Activated naive CD8-positive, alpha-beta T cell treated with anti-CD3 and anti-CD28 coated beads, Interleukin-2, amount 50 U/mL, for 24 hours (primary cell): Measurements from ENCODE around the gene KLHL1.

Experiments
- ATAC-seq: fragments of 150-1000 bp; cut with Tn5 transposase; one replicate; pipeline ENCODE4 v1.10.0; 2021
- DNase-seq: peaks from one replicate; pipeline ENCODE4 v3.0.0; 2021
- H3K27ac Mint-ChIP-seq: one replicate; pipeline ENCODE4 v1.8.0; 2021; ENCODE audit warnings: mild to moderate bottlenecking, mixed read lengths
- H3K27me3 Mint-ChIP-seq: one replicate; pipeline ENCODE4 v1.8.0; 2021; ENCODE audit warnings: mixed read lengths
- H3K36me3 Mint-ChIP-seq: one replicate; pipeline ENCODE4 v1.8.0; 2021; ENCODE audit warnings: low read depth, mixed read lengths
- H3K4me1 Mint-ChIP-seq: one replicate; pipeline ENCODE4 v1.8.0; 2021; ENCODE audit warnings: mixed read lengths
- H3K4me3 Mint-ChIP-seq: one replicate; pipeline ENCODE4 v1.8.0; 2021; ENCODE audit warnings: mild to moderate bottlenecking, moderate library complexity, mixed read lengths
- H3K9me3 Mint-ChIP-seq: one replicate; pipeline ENCODE4 v1.8.0; 2021; ENCODE audit warnings: mixed read lengths

KLHL1 gene

DNA sequence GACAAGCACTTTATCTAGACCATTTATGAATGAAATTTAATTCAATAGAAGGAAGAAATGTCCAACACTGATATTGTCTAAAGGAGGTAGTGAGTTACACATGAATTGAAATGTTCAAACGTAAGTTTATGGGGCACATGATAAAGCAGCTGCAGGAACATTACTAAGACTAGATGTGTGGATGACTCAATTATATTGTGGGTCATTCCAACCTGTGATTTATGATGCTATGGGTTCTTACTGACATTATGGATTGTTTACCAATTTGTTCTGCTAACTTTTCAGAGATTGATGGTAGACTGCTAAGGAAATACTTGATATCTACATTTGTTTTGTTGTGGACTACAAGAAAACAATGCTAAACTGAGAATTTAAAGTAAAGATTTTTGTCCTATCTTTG lies 56.7 kb downstream of the KLHL1 start:
- H3K36me3 Mint-ChIP-seq = no peaks in the 10 kb centered on the region
- DNase-seq = no peak
- no peaks in the 10 kb centered on the region for H3K4me1 Mint-ChIP-seq
- ATAC-seq = no peak
- H3K27ac Mint-ChIP-seq = no peak overlapping the region
- H3K27me3 Mint-ChIP-seq = no peaks in the 10 kb centered on the region
- H3K4me3 Mint-ChIP-seq = no peak overlapping the region
- H3K9me3 Mint-ChIP-seq = peaks cover 20% of the 10 kb centered on the region

DNA sequence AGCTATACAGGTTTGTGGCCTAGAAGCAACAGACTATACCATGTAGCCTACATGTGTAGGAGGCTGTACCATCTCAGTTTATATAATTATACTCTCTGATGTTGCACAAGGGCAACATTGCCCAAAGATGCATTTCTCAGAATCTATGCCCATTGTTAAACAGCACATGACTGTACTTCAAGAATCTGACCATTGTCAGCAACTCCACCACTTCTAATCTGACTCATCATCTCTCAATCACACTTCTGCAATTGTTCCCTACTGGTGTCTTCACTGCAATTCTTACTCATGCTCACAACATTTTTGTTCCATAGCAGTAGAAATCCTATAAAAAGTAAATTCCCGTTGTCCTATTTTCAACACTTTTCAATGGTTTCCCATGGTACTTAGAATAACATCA lies 64.6 kb downstream of the KLHL1 start:
- Mint-ChIP-seq H3K9me3 (peaks cover 19% of the 10 kb centered on the region), H3K36me3 (no peaks in the 10 kb centered on the region), H3K27me3 (no peaks in the 10 kb centered on the region), H3K27ac (no peak overlapping the region), H3K4me1 (no peaks in the 10 kb centered on the region), H3K4me3 (no peak overlapping the region)
- DNase-seq (no peak), ATAC-seq (no peak)

DNA sequence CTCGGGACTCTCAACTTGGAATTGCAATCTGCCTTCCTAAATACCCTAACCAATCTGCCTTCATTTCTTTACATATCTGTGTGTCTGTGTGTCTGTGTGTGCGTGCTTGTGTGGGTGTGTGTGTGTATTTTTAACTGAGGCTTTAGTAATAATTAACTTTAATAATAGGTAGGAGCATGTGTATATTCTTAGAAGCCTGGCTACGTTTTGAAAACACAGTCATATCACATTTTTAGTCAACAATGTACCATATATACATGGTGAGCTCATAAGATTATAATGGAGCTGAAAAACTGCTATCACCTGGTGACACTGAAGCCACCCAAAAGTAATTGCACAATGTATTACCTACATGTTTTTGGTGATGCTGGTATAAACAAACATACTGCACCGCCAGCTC lies 66.1 kb downstream of the KLHL1 start:
- no peak for DNase-seq
- no peak for ATAC-seq
- Mint-ChIP-seq H3K36me3 (no peaks in the 10 kb centered on the region), H3K27ac (no peak overlapping the region), H3K9me3 (peaks cover 19% of the 10 kb centered on the region), H3K27me3 (no peaks in the 10 kb centered on the region), H3K4me3 (no peak overlapping the region), H3K4me1 (no peaks in the 10 kb centered on the region)

DNA sequence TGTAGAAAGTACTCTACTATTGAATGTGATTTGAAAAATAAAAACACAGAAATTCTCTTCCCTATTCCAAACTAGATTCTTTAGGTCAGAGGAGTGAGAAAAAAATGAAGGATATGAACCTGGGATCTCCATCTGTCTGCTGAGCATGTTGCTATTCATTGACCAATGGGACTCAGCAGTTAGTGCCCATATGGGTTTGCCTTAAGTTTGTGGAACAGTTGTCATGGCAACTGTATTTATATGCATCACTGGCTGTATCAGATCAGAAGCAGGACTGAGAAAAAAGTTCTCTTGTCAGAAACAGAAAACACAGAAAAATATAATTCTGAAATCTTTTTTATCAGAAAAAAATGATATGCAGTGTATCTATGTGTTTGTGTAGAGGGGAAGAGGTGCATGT lies 74.0 kb downstream of the KLHL1 start:
- DNase-seq (no peak), ATAC-seq (no peak)
- Mint-ChIP-seq H3K27ac (no peak overlapping the region), H3K9me3 (peaks cover 22% of the 10 kb centered on the region), H3K36me3 (no peaks in the 10 kb centered on the region), H3K4me3 (no peak overlapping the region), H3K4me1 (no peaks in the 10 kb centered on the region), H3K27me3 (no peaks in the 10 kb centered on the region)

GRCh38 chr13:70027551-70027950 lies 80.7 kb downstream of the KLHL1 start:
- H3K27ac Mint-ChIP-seq = no peak overlapping the region
- ATAC-seq (no peak), DNase-seq (no peak)
- H3K36me3 Mint-ChIP-seq = no peaks in the 10 kb centered on the region
- H3K27me3 Mint-ChIP-seq = no peaks in the 10 kb centered on the region
- H3K9me3 Mint-ChIP-seq = peaks cover 19% of the 10 kb centered on the region
- H3K4me1 Mint-ChIP-seq = no peaks in the 10 kb centered on the region
- no peak overlapping the region for H3K4me3 Mint-ChIP-seq

DNA sequence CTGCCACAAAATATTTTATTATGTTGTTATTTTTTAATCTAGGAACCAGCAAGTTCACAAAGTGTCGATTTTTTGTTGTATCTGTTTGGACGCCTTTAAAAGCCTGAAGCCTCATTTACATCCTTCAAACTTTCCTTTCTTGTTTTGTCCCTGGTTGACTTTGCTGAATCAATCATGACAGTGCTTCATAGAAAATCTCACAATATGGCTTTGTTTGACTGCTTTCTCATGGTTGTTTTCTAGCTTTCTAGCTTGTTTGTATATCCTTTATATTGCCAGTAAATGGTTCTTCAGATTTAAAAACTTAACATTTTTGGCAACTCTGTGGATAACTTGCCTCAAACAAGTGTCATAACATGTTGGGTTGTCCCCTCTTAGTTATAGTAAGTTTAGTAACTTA lies 84.7 kb downstream of the KLHL1 start:
- Mint-ChIP-seq H3K36me3 (no peaks in the 10 kb centered on the region), H3K4me1 (no peaks in the 10 kb centered on the region), H3K27me3 (no peaks in the 10 kb centered on the region), H3K27ac (no peak overlapping the region), H3K9me3 (peaks cover 16% of the 10 kb centered on the region), H3K4me3 (no peak overlapping the region)
- ATAC-seq = no peak
- DNase-seq = no peak

DNA sequence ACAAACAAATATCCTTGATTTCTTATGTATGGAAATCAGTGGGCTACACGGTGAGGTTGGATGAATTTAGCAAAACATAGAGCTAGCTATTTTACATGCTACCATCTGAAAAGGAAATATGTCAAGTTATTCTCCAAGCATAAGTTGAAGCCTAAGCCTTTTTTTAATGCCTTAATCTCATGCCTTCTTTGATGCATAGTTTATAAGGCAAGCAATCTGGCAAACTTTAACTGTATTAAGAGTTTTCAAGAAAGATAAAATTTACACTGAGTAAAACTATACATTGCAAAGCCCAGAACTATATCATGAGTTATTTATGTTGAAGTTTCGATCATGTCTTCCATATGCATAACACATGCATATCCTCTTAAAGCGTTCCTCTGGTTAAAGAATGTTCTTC lies 85.6 kb downstream of the KLHL1 start:
- DNase-seq (no peak), ATAC-seq (no peak)
- Mint-ChIP-seq H3K9me3 (peaks cover 16% of the 10 kb centered on the region), H3K27me3 (no peaks in the 10 kb centered on the region), H3K27ac (no peak overlapping the region), H3K36me3 (no peaks in the 10 kb centered on the region), H3K4me3 (no peak overlapping the region), H3K4me1 (no peaks in the 10 kb centered on the region)

DNA sequence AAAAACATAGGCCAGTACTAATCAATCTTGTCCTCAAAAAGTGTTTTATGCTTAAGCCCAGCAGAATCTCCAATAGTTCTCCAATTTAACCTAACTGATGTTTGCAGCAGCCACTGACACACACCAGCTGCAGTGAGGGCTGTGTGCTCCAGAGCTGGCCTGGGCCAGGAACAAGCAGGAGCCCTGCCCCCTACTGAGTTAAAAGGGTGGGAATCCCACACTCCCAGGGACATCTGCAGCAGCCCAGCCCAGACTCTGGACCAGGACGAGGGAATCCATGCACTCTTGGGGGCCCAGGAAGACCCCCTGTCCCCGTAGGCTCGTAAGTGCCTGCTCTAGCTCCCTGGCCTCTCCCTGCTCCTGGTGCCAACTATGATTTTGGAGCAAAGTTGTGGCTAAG lies 92.1 kb downstream of the KLHL1 start:
- H3K4me1 Mint-ChIP-seq = no peaks in the 10 kb centered on the region
- no peak for ATAC-seq
- no peak overlapping the region for H3K4me3 Mint-ChIP-seq
- H3K27me3 Mint-ChIP-seq = no peaks in the 10 kb centered on the region
- DNase-seq = no peak
- H3K27ac Mint-ChIP-seq = no peak overlapping the region
- H3K9me3 Mint-ChIP-seq = peaks cover 12% of the 10 kb centered on the region
- H3K36me3 Mint-ChIP-seq = no peaks in the 10 kb centered on the region

DNA sequence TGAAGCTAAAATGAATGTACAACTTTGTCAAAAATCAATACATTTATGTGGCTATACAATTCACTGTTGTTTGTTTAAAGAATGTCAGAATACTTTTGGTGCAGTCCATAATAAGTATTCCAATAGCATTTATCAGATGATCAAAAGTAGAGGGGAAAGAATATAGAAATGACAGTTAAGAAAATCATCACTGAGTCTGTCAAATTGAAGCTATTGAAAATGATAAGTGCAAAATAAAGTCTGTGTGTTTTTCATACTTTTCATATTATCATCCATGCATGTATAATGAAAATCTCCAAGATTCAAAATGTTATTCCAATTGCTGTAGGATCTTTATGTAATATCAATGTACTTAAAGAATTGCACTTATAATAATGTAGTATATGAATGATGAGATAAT lies 93.9 kb downstream of the KLHL1 start:
- ATAC-seq (no peak), DNase-seq (no peak)
- no peaks in the 10 kb centered on the region for H3K27me3 Mint-ChIP-seq
- H3K27ac Mint-ChIP-seq = no peak overlapping the region
- H3K4me3 Mint-ChIP-seq = no peak overlapping the region
- peaks cover 20% of the 10 kb centered on the region for H3K9me3 Mint-ChIP-seq
- no peaks in the 10 kb centered on the region for H3K4me1 Mint-ChIP-seq
- no peaks in the 10 kb centered on the region for H3K36me3 Mint-ChIP-seq

DNA sequence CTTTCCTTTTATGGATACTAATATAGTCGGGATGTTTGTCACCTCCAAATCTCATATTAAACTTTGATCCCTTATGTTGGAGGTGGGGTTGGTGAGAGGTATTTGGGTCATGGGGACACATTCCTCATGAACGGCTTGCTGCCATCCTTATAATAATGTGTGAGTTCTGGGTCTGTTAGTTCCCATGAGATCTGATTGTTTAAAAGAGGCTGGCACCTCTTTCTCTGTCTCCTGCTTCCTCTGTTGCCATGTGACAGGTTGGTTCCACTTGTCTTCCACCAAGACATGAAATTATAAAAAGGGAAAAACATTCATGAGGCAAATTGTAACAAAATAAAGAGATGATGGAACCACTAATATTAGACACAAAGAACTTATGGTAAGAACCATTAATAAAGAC lies 108.4 kb downstream of the KLHL1 start:
- H3K36me3 Mint-ChIP-seq = peaks cover 2% of the 10 kb centered on the region
- H3K4me1 Mint-ChIP-seq = no peaks in the 10 kb centered on the region
- H3K4me3 Mint-ChIP-seq = no peak overlapping the region
- peaks cover 5% of the 10 kb centered on the region for H3K9me3 Mint-ChIP-seq
- no peak for ATAC-seq
- no peak overlapping the region for H3K27ac Mint-ChIP-seq
- no peaks in the 10 kb centered on the region for H3K27me3 Mint-ChIP-seq
- no peak for DNase-seq

DNA sequence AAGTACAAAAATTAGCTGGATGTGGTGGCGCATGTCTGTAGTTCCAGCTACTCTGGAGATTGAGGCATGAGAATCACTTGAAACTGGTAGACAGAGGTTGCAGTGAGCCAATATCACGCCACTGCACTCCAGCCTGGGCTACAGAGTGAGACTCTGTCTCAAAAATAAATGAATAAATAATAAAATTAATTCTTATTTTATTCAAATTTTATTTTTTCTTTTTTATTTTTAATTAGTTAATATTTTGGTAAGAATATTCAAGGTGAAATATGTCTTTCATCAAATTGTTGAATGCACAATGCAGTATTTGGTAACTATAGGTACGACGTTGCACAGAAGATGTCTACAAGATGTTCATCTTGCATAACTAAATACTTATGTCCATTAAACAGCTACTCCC lies 111.2 kb downstream of the KLHL1 start:
- Mint-ChIP-seq H3K9me3 (no peaks in the 10 kb centered on the region), H3K27me3 (no peaks in the 10 kb centered on the region), H3K36me3 (peaks cover 2% of the 10 kb centered on the region), H3K27ac (no peak overlapping the region), H3K4me3 (no peak overlapping the region), H3K4me1 (no peaks in the 10 kb centered on the region)
- ATAC-seq (no peak), DNase-seq (no peak)

GRCh38 chr13:69980799-69981198 lies 127.5 kb downstream of the KLHL1 start:
- Mint-ChIP-seq H3K27ac (no peak overlapping the region), H3K36me3 (no peaks in the 10 kb centered on the region), H3K4me3 (no peak overlapping the region), H3K27me3 (no peaks in the 10 kb centered on the region), H3K4me1 (no peaks in the 10 kb centered on the region), H3K9me3 (peaks cover 20% of the 10 kb centered on the region)
- no peak for DNase-seq
- no peak for ATAC-seq

DNA sequence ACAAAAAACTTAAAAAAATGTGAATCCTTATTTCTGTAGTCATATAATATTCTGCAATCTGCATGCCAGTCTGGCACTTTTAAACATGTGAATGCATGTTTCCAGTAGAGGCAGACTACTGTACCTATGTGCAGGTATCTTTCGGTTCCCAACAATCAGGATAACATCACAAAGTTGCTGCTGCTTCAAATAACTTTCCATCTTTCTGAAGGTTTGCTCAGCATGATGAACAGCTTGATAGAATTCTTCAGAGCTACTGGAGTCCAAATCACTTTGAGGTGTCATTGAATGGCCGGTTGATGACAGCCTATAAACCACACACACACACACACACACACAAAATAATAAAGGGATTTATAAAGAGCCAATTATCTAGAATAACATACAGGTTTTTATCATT lies 132.8 kb downstream of the KLHL1 start:
- Mint-ChIP-seq H3K27ac (no peak overlapping the region), H3K4me3 (no peak overlapping the region), H3K4me1 (no peaks in the 10 kb centered on the region), H3K36me3 (no peaks in the 10 kb centered on the region), H3K27me3 (no peaks in the 10 kb centered on the region), H3K9me3 (peaks cover 11% of the 10 kb centered on the region)
- DNase-seq (no peak), ATAC-seq (no peak)

GRCh38 chr13:69970520-69970919 lies 137.7 kb downstream of the KLHL1 start:
- no peaks in the 10 kb centered on the region for H3K4me1 Mint-ChIP-seq
- no peaks in the 10 kb centered on the region for H3K36me3 Mint-ChIP-seq
- no peak overlapping the region for H3K27ac Mint-ChIP-seq
- DNase-seq (no peak), ATAC-seq (no peak)
- peaks cover 21% of the 10 kb centered on the region for H3K9me3 Mint-ChIP-seq
- no peaks in the 10 kb centered on the region for H3K27me3 Mint-ChIP-seq
- no peak overlapping the region for H3K4me3 Mint-ChIP-seq

GRCh38 chr13:69959046-69959445 lies 149.2 kb downstream of the KLHL1 start:
- Mint-ChIP-seq H3K4me1 (no peaks in the 10 kb centered on the region), H3K27ac (no peak overlapping the region), H3K4me3 (no peak overlapping the region), H3K36me3 (no peaks in the 10 kb centered on the region), H3K27me3 (no peaks in the 10 kb centered on the region), H3K9me3 (peaks cover 9% of the 10 kb centered on the region)
- ATAC-seq = no peak
- DNase-seq = no peak

DNA sequence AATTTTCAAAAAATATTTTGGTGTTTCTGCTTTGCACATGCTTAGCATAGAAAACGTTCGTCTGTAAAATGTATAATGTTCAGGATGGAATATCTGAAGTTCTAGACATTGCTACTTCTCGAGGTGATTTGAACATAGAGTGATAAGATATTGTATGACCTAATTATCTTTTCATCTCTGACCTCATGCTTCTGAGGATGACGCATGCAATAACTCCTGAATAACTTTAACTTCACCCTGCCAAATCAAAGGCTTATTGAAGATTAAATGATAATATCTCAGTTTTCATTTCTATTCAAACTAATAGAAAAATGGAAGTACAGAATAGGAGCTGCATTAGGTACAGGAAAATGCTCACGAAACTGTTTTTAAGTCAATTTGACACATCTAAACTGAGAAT lies 151.4 kb downstream of the KLHL1 start:
- Mint-ChIP-seq H3K36me3 (no peaks in the 10 kb centered on the region), H3K27me3 (no peaks in the 10 kb centered on the region), H3K9me3 (peaks cover 11% of the 10 kb centered on the region), H3K27ac (no peak overlapping the region), H3K4me3 (no peak overlapping the region), H3K4me1 (no peaks in the 10 kb centered on the region)
- ATAC-seq (no peak), DNase-seq (no peak)
